BLaER1 treated with 17β-estradiol and CSF1 and Interleukin-3, amounts not matched to agents 10 nM and 100 nM (cell line): ENCODE data around the gene CIBAR2.
A peak's percentile ranks its signal among the peaks of the same experiment; 100 is the strongest.

Experiments used
- H3K27ac ChIP-seq, 11 experiments: shearing (Covaris generic); formaldehyde crosslinking; 2 replicates each; pipeline ENCODE4 v1.8.1; 2022
- H3K27me3 ChIP-seq, 11 experiments: shearing (Covaris generic); formaldehyde crosslinking; 2 replicates each; pipeline ENCODE4 v1.8.1; 2022
- H3K36me3 ChIP-seq, 11 experiments: shearing (Covaris generic); formaldehyde crosslinking; 2 replicates each; pipeline ENCODE4 v1.8.1; 2022
- H3K4me1 ChIP-seq, 10 experiments: shearing (Covaris generic); formaldehyde crosslinking; 2 replicates each; pipeline ENCODE4 v1.8.1; 2022
- H3K4me2 ChIP-seq, 11 experiments: shearing (Covaris generic); formaldehyde crosslinking; 2 replicates each; pipeline ENCODE4 v1.8.1; 2022
- H3K4me3 ChIP-seq, 10 experiments: shearing (Covaris generic); formaldehyde crosslinking; 2 replicates each; pipeline ENCODE4 v1.8.1; 2022
- H3K9ac ChIP-seq, 11 experiments: shearing (Covaris generic); formaldehyde crosslinking; 2 replicates each; pipeline ENCODE4 v1.8.1; 2022
- H3K9me3 ChIP-seq, 11 experiments: shearing (Covaris generic); formaldehyde crosslinking; replicated peaks in 1 of 11; 2 replicates each; pipeline ENCODE4 v1.8.1; 2022
- H4K20me1 ChIP-seq, 11 experiments: shearing (Covaris generic); formaldehyde crosslinking; 2 replicates each; pipeline ENCODE4 v1.8.1; 2022
- Cebpa-rat ChIP-seq, 11 experiments: shearing (Covaris generic); IDR thresholded peaks; 2 replicates each; pipeline ENCODE4 v1.8.1; 2022

CIBAR2 gene

DNA sequence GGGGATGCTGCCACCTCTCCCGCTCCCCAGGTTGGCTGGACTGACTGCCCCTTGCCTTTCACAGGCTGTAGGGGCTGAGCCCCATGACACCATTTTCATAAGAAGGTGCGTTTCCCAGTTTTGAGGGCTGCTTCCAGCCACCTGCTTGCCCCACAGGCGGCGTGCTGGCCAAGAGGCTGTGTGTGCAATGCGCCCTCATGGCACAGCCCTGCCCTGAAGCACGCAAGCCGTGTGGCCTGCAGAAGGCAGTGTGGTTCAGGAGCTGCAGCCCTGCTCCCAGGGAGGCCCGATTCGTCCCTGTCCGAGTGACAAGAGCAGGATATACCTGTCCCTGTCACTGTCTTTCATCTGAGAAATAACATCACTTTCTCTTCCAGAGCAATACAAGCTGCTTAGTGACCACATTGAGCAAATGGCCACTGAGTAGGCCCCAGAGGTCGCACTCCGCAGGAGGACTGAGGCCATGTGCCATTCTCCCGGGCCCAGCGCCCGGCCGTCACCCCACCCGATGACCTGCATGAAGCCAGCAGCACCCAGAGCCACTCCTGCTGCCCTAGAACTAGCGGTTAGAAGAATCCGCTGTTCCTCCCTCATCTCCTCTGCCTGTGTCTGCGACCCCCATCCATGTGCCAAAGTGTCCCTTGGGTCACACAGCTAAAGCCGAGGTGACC lies 24.2 kb downstream of the CIBAR2 start:
- H4K20me1 ChIP-seq, result peaks cover 0 to 15% (median 0%) of the 10 kb centered on the region in 11 experiments; a peak in 6 of 22 replicates
- 0 out of 22 replicates have a peak overlapping the region, but pooled peaks of 1 of the 11 experiments have one; percentile 6 for H3K27ac ChIP-seq
- H3K27me3 ChIP-seq, result peaks cover 0 to 28% (median 4%) of the 10 kb centered on the region in 11 experiments; a peak in 7 of 22 replicates
- H3K4me2 ChIP-seq, result peak overlapping the region in 10 of 11 experiments; percentile 51 to 96 (median 76); a peak in 17 of 22 replicates
- H3K4me1 ChIP-seq, result peaks cover 74 to 100% (median 99%) of the 10 kb centered on the region in 10 experiments
- no peak for TF ChIP-seq Cebpa-rat (IDR thresholded peaks at IDR 0.05)
- H3K9me3 ChIP-seq, result no peaks in the 10 kb centered on the region
- H3K36me3 ChIP-seq, result peaks cover 0 to 30% (median 0%) of the 10 kb centered on the region in 11 experiments; a peak in 8 of 22 replicates
- peak overlapping the region in 2 of 11 experiments; percentile 6 to 27; a peak in 1 of 22 replicates for H3K9ac ChIP-seq
- no peak overlapping the region for H3K4me3 ChIP-seq

DNA sequence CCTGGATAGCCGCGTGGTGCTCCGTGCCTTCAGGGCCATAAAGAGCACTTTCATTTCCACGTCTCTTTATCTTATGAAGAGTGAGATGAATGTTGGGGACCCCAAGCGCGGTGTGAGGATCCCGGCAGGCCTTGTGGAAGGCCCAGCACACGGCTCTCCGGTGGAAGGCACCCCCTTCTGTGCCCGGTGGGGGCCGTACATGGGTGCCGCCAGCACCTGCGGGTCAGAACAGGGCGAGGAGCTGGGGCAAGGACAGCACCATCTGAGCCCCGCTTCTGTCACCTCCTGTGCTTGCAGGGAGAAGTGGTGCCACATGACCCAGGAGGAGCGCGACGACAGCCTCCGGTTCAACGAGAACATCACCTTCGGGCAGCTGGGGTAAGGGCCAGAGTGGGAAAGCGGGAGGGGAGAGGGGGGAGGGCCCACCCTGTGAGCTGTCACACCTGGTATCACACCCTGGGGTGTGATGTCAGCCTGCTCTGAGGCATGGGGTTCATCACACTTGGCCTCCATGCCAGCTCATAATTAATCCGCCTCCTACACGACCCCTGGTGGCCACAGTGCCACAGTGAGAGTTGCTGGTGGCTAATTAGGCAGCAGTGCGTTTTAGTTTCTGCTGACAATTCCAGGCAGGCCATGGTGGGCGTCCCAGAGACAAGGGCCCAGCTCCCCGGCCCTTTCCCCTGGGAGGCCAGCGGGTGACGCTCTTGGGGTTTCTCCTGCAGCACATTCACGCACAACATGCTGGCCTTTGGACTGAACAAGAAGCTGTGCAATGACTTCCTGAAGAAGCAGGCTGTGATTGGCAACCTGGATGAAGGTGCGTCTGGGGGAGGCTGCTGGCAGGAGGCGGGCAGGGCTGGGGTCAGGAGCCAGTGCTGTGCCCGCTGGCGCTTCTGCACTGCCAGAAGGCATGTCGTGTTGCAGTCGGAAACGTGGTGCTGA lies 25.7 kb downstream of the CIBAR2 start:
- H3K9ac ChIP-seq, result peak overlapping the region in 5 of 11 experiments; percentile 4 to 49 (median 16); a peak in 3 of 22 replicates
- H4K20me1 ChIP-seq, result peaks cover 0 to 29% (median 12%) of the 10 kb centered on the region in 11 experiments; a peak in 10 of 22 replicates
- H3K27me3 ChIP-seq, result peaks cover 5 to 42% (median 11%) of the 10 kb centered on the region in 11 experiments; a peak in 16 of 22 replicates
- H3K4me3 ChIP-seq, result no peak overlapping the region
- H3K27ac ChIP-seq, result peak overlapping the region in 5 of 11 experiments; percentile 16 to 43 (median 28); a peak in 3 of 22 replicates
- H3K9me3 ChIP-seq, result no peaks in the 10 kb centered on the region
- TF ChIP-seq Cebpa-rat (IDR thresholded peaks at IDR 0.05), result no peak
- H3K36me3 ChIP-seq, result peaks cover 0 to 33% (median 0%) of the 10 kb centered on the region in 11 experiments; a peak in 8 of 22 replicates
- H3K4me1 ChIP-seq, result peaks cover 78 to 100% (median 99%) of the 10 kb centered on the region in 10 experiments
- peak overlapping the region; percentile 54 to 99 (median 96) for H3K4me2 ChIP-seq

DNA sequence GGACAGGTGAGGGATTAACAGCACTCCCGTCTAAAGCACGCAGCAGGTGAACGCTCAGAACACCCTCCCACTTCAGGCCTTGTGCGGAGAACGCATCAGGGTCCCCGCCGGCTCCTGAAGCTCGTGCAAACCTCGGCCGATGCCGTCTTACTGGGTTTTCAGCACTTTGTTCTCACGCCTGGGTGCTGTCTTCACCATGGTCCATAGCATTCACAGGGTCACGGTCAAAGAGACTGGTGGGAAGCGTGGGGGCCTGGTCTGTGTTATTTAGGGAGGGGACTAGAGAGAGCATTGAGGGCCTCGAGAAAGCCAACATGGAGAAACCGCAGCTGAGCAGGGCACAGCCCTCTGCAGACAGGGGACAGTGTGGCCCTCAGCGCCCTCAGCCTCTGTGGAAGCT lies 26.6 kb downstream of the CIBAR2 start:
- no peak for TF ChIP-seq Cebpa-rat (IDR thresholded peaks at IDR 0.05)
- Histone ChIP-seq H3K4me1 (peaks cover 70 to 100% (median 99%) of the 10 kb centered on the region in 10 experiments), H3K9me3 (no peaks in the 10 kb centered on the region), H3K27ac (peak overlapping the region in 4 of 11 experiments; percentile 16 to 43 (median 32); a peak in 3 of 22 replicates), H3K9ac (peak overlapping the region in 7 of 11 experiments; percentile 4 to 49 (median 16); a peak in 6 of 22 replicates), H3K4me2 (peak overlapping the region; percentile 54 to 99 (median 96)), H3K27me3 (peaks cover 5 to 51% (median 20%) of the 10 kb centered on the region in 11 experiments; a peak in 17 of 22 replicates), H3K4me3 (no peak overlapping the region), H4K20me1 (peaks cover 0 to 35% (median 16%) of the 10 kb centered on the region in 11 experiments; a peak in 10 of 22 replicates), H3K36me3 (peaks cover 0 to 42% (median 0%) of the 10 kb centered on the region in 11 experiments; a peak in 9 of 22 replicates)

DNA sequence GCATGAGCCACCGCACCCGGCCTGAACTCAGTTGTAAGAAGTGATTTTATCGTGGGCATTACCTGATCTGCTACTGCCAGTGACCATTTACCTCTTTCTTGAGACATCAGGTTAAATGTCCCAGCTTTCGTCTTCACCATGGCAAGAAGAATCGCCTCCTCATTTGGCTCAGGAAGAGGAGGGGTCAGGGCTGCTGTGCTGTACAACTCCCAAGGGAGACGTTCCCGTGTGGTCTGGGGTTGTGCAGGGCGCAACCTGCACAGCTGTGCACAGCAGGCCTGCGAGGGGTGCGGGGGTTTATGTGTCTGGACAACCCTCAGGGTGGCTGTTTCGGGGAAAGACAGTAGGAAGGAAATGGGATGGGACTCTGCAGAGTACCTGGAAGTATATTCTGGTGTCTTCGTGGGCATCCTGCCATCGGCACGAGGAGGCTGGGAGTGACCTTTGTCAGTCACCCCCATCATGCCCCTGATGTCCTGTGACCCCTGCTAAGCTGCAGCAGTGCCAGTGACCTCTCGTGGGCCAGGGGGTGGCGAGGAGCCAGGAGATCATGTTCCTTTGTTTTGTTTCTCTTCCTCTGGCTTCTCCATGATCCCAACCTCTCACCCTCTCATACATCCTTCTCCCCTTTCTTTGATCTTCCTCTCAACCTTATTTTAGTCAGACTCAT lies 27.3 kb downstream of the CIBAR2 start:
- H4K20me1 ChIP-seq, result peaks cover 0 to 35% (median 16%) of the 10 kb centered on the region in 11 experiments; a peak in 10 of 22 replicates
- H3K4me2 ChIP-seq, result peak overlapping the region; percentile 54 to 99 (median 96)
- H3K36me3 ChIP-seq, result peaks cover 0 to 48% (median 2%) of the 10 kb centered on the region in 11 experiments; a peak in 10 of 22 replicates
- H3K9me3 ChIP-seq, result no peaks in the 10 kb centered on the region
- H3K27me3 ChIP-seq, result peaks cover 5 to 47% (median 23%) of the 10 kb centered on the region in 11 experiments; a peak in 16 of 22 replicates
- no peak for TF ChIP-seq Cebpa-rat (IDR thresholded peaks at IDR 0.05)
- no peak overlapping the region for H3K4me3 ChIP-seq
- peak overlapping the region in 2 of 11 experiments; percentile 26 to 38; a peak in 1 of 22 replicates for H3K27ac ChIP-seq
- H3K4me1 ChIP-seq, result peaks cover 63 to 94% (median 92%) of the 10 kb centered on the region in 10 experiments
- H3K9ac ChIP-seq, result peak overlapping the region in 6 of 11 experiments; percentile 2 to 31 (median 10); a peak in 4 of 22 replicates

DNA sequence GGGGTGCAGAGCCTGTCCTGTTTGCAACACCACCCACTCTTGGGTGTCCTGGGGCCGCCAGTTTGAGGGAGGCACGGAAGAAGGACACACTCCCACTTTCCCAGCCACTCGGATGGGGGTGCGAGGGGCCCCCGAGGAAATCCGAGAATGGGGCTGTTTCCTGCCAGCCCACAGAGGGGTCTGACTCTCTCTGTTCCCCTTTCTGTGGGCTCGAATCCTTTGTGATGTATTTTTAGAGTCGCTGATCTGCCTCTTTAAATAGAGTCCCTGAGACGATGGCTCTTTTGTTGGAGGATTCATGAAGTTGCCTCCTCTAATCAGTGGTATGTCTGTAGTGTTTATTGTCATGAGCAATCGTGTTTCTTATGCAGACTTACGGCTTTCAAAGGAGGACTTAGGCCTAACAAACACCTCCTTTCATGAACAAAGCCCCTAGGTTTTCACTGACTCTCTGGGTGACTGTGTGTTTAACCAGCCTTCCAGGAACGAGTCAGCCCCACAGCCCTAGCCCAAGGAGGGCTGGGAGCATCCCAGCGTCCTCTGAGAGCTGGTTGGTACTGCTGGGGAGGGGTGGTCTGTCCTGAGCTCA lies 29.1 kb downstream of the CIBAR2 start:
- H3K9ac ChIP-seq, result peak overlapping the region; percentile 14 to 70 (median 64); a peak in 19 of 22 replicates
- H4K20me1 ChIP-seq, result peaks cover 0 to 45% (median 21%) of the 10 kb centered on the region in 11 experiments; a peak in 13 of 22 replicates
- H3K36me3 ChIP-seq, result peaks cover 0 to 53% (median 13%) of the 10 kb centered on the region in 11 experiments; a peak in 16 of 22 replicates
- H3K4me1 ChIP-seq, result peaks cover 52 to 82% (median 77%) of the 10 kb centered on the region in 10 experiments
- peak overlapping the region; percentile 86 to 99 (median 96) for H3K4me2 ChIP-seq
- H3K27me3 ChIP-seq, result peaks cover 8 to 56% (median 34%) of the 10 kb centered on the region in 11 experiments; a peak in 20 of 22 replicates
- H3K9me3 ChIP-seq, result no peaks in the 10 kb centered on the region
- peak overlapping the region in 9 of 11 experiments; percentile 6 to 78 (median 70); a peak in 17 of 22 replicates for H3K27ac ChIP-seq
- TF ChIP-seq Cebpa-rat (IDR thresholded peaks at IDR 0.05), result no peak
- peak overlapping the region in 9 of 10 experiments; percentile 20 to 56 (median 45); a peak in 16 of 20 replicates for H3K4me3 ChIP-seq

DNA sequence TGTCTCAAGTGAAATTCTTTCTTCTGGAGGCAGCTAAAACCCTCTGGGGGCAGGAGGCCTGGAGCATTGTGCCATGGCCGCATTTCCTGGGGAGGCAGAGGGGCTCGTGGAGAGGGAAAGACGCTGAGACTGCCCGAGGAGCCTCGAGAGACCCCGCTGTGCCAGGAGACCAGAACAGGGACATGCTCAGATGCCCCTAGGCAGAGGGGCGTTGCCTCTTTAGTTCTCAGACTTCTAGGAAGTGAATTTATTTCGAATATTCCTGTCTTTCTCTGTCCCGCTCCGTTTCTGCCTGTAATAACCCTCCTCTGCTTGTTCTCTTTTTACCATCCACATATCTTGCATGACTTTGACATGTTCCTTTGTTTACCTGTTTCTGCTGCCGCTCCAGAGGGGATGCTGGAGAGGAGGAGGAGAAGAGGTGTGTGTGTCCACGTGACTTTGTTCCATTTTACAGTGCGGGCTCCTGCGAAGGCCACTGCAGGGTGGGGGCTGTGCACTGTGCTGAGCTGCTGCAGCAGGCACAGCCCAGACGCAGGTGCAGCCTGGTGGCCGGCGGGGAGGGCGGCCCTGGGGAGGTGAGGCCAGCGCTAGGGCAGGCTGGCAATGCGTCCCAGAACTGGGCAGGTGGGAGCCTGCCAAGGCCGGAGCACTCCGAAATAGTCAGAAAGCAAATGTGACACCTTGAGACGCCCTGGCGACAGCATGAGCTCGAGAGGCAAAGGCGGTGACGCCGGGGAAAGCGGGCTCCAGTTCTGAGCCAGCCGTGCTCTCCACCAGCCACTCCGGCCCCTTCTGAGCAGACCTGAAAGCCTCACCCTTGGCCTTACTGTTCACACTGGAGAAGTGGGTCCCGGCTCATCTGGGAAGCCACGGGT lies 29.9 kb downstream of the CIBAR2 start:
- no peaks in the 10 kb centered on the region for H3K9me3 ChIP-seq
- H3K9ac ChIP-seq, result peak overlapping the region; percentile 14 to 70 (median 64); a peak in 19 of 22 replicates
- peaks cover 16 to 64% (median 42%) of the 10 kb centered on the region in 11 experiments; a peak in 21 of 22 replicates for H3K27me3 ChIP-seq
- peaks cover 0 to 53% (median 20%) of the 10 kb centered on the region in 11 experiments; a peak in 16 of 22 replicates for H3K36me3 ChIP-seq
- TF ChIP-seq Cebpa-rat (IDR thresholded peaks at IDR 0.05), result no peak
- H4K20me1 ChIP-seq, result peaks cover 0 to 53% (median 28%) of the 10 kb centered on the region in 11 experiments; a peak in 14 of 22 replicates
- H3K4me3 ChIP-seq, result peak overlapping the region in 9 of 10 experiments; percentile 20 to 56 (median 45); a peak in 17 of 20 replicates
- H3K27ac ChIP-seq, result peak overlapping the region in 9 of 11 experiments; percentile 6 to 78 (median 70); a peak in 14 of 22 replicates
- peak overlapping the region; percentile 86 to 99 (median 96) for H3K4me2 ChIP-seq
- peaks cover 60 to 82% (median 78%) of the 10 kb centered on the region in 10 experiments for H3K4me1 ChIP-seq
